Activated CD8-positive, alpha-beta memory T cell treated with anti-CD3 and anti-CD28 coated beads for 4 hours (primary cell): ENCODE data around the gene LCE1D.

Source experiments
- DNase-seq, 2 donors: peaks; one replicate each; pipeline ENCODE4 v3.0.0-alpha.2; 2020; ENCODE audit warnings: low read depth in 2 of 2

The LCE1D gene

GRCh38 chr1:152796421-152796820, at the start of gene LCE1D:
Gene LCE1D, plus strand, starts transcription at chr1:152796721. Its CDS starts 1,074 bp downstream, at chr1:152797795.
- no peak for DNase-seq

DNA sequence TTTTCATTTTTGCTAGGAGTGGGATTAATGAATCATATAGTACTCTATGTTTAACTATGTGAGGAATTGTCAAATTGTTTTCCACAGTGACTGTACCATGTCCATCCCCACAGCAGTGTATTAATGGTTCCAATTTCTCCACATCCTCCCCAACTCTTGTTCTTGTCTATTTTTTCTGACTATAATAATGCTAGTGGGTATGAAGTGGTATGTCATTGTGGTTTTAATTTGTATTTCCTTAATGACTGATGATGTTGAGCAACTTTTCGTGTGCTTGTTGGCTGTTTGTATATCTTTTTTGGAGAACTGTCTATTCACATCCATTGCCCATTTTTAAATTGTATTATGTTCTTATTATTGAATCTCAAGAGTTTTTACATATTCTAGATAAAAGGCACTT, 48.7 kb upstream of the LCE1D start:
- no peak for DNase-seq

DNA sequence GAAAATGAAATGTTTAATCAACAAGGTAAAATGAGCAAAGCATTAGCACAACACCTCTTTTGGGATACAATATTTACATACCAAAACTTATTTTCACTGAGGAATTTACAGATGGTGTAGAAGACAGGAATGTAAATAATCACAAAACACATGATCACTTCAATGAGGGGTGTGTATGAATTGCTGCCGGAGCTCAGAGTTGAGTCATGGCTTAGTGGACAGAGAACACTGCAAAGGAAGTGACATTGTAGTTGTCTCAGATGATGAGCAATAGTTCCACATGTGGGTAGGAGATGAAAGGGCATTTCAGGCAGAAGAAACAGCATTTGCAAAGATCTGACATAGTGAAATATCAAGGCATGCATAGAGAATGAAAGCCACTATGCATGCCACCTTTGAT, 44.3 kb upstream of the LCE1D start:
- DNase-seq: no peak

- DNase-seq: no peak
Observed at GRCh38 chr1:152753586-152753985, 42.9 kb upstream of the LCE1D start.

DNA sequence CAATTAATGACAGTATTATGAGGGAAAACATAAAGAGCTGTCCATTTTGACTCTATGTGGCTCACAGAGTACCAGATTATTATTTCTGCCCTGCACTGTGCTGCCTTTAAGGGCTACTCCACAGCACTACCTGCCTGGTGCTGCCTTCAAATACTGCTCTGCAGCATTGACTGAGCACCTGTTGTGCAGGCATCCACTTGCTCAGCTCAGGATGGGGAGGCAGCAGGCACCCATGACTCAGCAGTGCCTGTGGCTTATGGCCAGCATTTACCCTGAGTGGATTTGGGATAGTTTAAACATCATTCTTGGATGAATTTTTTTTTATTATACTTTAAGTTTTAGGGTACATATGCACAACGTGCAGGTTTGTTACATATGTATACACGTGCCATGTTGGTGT, 39.6 kb upstream of the LCE1D start:
- no peak for DNase-seq

- no peak for DNase-seq
Observed at GRCh38 chr1:152757747-152758146, 38.8 kb upstream of the LCE1D start, which contains the start of gene KPRP. Gene KPRP, plus strand, starts transcription at chr1:152758025. Its CDS starts 1,564 bp downstream, at chr1:152759589.

DNA sequence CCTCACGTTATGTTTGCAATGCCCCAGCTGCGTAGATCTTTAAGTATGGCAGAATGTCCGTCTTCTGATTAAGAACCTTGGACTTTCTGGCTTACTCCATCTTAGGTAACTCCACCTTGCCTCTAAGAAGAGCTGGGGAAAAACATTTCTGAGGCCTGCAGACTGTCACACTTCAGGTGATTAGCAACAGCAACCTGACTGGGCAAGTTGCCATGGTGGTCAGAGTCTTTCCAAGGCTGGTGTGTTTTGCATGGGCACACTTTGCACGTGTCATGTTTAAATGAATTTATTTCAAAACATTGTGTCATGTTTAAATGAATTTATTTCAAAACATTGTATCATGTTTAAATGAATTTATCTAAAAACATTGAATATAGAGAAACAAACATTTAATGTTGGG, 37.9 kb upstream of the LCE1D start:
- no peak for DNase-seq

DNA sequence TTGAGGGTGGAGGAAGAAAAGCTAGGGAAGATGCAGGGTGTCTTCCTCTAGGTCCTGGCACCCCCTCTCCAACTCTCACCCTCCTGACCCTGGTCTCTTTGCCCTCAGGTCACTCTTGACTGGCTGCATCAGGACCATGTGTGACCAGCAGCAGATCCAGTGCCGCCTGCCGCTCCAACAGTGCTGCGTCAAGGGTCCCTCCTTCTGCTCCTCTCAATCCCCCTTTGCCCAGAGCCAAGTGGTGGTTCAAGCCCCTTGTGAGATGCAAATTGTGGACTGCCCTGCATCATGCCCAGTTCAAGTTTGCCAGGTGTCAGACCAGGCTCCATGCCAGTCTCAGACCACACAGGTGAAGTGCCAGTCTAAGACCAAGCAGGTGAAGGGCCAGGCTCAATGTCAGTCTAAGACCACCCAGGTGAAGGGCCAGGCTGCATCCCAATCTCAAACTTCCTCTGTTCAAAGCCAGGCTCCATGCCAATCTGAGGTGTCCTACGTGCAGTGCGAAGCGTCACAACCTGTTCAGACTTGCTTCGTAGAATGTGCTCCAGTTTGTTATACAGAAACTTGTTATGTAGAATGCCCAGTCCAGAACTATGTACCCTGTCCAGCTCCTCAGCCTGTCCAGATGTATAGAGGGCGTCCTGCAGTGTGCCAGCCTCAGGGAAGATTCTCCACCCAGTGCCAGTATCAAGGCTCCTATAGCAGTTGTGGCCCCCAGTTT, 36.9 kb upstream of the LCE1D start:
- no peak for DNase-seq

DNA sequence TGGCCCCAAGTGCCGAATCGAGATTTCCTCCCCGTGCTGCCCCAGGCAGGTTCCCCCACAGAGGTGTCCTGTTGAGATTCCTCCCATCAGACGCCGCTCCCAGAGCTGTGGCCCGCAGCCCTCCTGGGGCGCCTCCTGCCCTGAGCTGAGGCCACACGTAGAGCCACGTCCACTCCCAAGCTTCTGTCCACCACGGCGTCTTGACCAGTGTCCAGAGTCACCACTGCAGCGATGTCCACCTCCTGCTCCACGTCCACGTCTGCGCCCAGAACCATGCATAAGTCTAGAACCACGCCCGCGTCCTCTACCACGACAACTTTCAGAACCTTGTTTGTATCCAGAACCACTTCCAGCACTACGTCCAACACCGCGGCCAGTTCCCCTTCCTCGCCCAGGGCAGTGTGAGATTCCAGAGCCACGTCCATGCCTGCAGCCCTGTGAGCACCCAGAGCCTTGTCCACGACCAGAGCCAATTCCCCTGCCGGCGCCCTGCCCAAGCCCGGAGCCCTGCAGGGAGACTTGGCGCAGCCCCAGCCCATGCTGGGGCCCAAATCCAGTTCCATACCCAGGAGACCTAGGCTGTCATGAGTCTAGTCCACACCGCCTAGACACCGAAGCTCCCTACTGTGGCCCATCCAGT, 35.9 kb upstream of the LCE1D start:
- DNase-seq: no peak

GRCh38 chr1:152761609-152762213, 34.8 kb upstream of the LCE1D start:
- DNase-seq: no peak

- no peak for DNase-seq
Observed at GRCh38 chr1:152768847-152769533, 27.5 kb upstream of the LCE1D start.

- DNase-seq: no peak
Observed at GRCh38 chr1:152770411-152770810, 26.1 kb upstream of the LCE1D start.

GRCh38 chr1:152774875-152775274, 21.6 kb upstream of the LCE1D start, which contains the start of gene LCE1F:
Gene LCE1F, plus strand, starts transcription at chr1:152775140. Its CDS starts 1,232 bp downstream, at chr1:152776372.
- DNase-seq: no peak

DNA sequence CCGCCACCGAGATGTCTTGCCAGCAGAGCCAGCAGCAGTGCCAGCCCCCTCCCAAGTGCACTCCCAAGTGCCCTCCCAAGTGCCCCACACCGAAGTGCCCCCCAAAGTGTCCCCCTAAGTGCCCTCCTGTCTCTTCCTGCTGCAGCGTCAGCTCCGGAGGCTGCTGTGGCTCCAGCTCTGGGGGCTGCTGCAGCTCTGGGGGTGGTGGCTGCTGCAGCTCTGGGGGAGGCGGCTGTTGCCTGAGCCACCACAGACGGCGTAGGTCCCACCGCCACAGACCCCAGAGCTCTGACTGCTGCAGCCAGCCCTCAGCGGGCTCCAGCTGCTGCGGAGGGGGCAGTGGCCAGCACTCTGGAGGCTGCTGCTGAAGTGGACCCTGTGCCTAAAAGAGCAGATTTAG, 20.2 kb upstream of the LCE1D start:
- no peak for DNase-seq

- DNase-seq: no peak
Observed at GRCh38 chr1:152777510-152778137, 18.9 kb upstream of the LCE1D start.

DNA sequence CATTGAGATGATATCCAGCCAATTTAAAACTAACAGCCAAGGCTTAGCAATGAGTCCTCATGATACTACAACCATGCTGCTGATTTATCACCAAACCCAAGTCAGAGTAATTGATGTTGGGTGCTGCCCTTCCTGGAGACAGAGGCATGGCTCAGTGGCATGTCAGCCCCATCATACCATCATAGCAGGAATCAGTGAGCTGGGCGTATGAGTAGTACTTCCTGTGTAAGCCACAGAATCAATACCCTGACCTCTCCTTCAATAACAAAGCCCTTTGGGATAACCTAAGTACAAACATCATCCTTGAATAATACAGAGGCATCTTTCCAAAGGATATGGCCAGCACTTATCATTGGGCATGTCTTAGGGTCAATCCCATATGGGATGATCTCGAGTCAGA, 13.4 kb upstream of the LCE1D start:
- no peak for DNase-seq

GRCh38 chr1:152786077-152786476, 10.4 kb upstream of the LCE1D start, which contains the start of gene LCE1E:
Gene LCE1E, plus strand, starts transcription at chr1:152786257. Its CDS starts 1,043 bp downstream, at chr1:152787300.
- no peak for DNase-seq

DNA sequence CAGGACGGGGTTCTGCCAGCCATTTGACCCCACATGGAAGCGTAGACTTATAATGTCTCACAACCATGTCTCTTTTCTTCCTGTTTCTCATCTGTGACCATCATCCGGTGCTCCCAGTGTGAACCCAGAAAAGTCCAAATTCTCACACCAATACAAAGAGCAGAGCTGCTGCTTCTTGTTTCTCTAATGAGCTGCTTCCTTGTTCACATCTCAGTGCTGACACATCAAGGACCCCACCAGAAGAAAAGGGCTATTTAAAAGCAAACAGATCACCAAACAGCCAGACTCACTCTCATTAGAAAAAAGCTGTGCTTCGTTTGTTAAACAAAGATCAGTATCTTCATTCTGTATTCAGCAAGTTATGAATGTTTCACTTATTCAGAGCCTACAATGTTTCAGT, 835 bp upstream of the LCE1D start:
- DNase-seq: no peak

DNA sequence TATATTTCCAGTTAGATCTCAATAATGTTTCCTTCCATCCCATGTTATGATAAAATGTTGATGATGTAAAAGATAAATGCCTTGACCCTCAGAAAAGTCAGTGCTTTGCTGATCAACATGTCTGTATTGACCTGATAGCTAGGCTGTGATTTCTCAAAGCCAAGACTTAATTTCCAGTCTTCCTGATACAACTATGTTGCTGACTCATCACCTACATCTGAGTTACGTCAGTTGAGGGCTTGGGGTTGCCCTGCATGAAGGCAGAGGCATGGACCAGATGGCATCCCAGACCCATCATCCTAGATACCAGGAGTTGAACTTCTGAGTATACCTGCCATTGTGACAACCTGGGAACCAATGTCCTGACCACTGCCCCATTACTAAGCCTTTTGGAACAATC, 4.8 kb downstream of the LCE1D start:
- no peak for DNase-seq

- no peak for DNase-seq
Observed at GRCh38 chr1:152806576-152806975, 10.1 kb downstream of the LCE1D start, which contains the start of gene LCE1C. Gene LCE1C, minus strand, starts transcription at chr1:152806651. Its CDS starts 1,173 bp downstream, at chr1:152805478.

DNA sequence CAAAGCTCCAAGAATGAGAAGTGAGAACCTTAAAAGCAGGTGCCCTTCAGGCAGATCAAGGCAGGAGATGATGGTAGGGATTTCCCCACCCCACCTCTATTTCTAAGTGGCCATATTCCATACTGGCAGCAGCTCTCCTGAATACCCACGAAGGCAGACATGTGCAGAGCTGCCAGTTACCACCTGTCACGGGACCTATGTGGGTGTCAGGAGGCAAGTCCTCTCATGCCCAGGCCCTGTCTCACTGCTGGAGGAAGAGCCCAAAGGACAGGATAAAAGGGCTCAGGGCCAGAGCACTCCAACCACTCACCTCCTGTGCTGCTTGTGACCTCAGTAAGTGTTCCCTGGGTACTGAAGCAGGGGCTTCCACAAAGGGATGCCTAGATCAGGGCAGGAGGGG, 14.5 kb downstream of the LCE1D start:
- no peak for DNase-seq

- DNase-seq: no peak
Observed at GRCh38 chr1:152811671-152812070, 15.2 kb downstream of the LCE1D start, which contains the start of gene LCE1B. Gene LCE1B, plus strand, starts transcription at chr1:152811971. Its CDS starts 476 bp downstream, at chr1:152812447.
